GM12872 (cell line): ENCODE data around the gene PBX3.

Experiments
- TF ChIP-seq, protein P1 (sequence below): IDR thresholded peaks from 3 replicates; pipeline ENCODE4 v1.5.1; 2011; ENCODE audit warnings: low read depth, mild to moderate bottlenecking, low read length, moderate library complexity; ENCODE audit not compliant: insufficient read depth

PBX3 gene

GRCh38 chr9:125964702-125965225, 217.6 kb downstream of the PBX3 start:
- TF ChIP-seq, protein P1, sequence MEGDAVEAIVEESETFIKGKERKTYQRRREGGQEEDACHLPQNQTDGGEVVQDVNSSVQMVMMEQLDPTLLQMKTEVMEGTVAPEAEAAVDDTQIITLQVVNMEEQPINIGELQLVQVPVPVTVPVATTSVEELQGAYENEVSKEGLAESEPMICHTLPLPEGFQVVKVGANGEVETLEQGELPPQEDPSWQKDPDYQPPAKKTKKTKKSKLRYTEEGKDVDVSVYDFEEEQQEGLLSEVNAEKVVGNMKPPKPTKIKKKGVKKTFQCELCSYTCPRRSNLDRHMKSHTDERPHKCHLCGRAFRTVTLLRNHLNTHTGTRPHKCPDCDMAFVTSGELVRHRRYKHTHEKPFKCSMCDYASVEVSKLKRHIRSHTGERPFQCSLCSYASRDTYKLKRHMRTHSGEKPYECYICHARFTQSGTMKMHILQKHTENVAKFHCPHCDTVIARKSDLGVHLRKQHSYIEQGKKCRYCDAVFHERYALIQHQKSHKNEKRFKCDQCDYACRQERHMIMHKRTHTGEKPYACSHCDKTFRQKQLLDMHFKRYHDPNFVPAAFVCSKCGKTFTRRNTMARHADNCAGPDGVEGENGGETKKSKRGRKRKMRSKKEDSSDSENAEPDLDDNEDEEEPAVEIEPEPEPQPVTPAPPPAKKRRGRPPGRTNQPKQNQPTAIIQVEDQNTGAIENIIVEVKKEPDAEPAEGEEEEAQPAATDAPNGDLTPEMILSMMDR = no peak

- TF ChIP-seq, protein P1 = no peak
These were observed 218.3 kb downstream of the PBX3 start for GRCh38 chr9:125965477-125965876.

DNA sequence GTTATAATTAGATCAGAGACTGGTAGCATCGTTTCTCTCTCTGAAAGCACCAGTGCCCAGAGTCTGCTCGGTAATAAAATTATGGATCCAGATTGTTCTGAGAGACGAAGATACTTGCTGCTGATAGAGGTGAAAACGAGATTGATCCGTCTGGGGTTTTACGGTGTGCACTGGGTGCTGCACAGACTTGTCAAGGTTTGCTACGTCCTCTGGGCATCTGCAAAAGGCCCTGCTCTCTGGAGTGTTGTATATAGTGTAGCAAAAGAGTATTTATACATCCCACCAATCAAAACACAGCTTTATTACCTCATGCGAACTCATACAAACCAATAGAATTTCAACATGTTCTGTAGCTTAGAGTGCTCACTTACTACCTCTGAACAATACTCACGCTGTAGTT, 219.3 kb downstream of the PBX3 start:
- TF ChIP-seq, protein P1 = no peak

DNA sequence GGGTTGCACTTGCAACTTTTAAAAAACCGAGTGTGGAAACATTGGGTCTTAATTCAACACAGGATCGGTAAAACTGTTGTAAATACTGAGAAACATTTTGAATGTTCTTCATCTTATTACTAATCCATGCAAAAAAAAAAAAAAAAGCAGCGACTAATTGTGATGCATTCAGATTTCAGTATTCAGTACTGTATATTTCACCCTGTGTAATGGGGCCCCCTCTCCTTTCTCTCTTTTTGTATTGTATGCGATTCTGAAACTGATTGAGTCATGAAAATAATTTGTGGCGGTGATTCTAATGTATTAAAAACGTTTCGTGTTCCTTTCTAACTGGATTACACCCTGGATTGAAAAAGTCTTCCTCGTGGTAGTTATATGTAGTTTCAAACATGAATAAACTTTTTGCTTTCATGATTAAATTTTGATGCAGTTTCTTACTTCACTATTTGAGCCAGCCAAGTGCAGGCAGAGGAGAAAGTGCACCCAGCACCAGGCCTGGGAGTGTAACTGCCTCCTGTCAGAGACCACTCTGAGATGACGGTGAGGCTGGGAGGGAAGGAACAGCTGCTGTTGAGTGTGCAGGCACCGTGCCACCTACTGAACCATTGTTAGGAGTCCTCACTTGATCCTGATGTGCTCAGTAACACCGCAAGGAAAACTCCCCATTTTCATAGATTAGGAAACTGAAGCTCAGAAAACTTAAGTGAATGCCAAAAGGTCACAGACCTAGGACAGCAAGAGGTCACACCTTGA, 220.0 kb downstream of the PBX3 start:
- TF ChIP-seq, protein P1 = no peak

DNA sequence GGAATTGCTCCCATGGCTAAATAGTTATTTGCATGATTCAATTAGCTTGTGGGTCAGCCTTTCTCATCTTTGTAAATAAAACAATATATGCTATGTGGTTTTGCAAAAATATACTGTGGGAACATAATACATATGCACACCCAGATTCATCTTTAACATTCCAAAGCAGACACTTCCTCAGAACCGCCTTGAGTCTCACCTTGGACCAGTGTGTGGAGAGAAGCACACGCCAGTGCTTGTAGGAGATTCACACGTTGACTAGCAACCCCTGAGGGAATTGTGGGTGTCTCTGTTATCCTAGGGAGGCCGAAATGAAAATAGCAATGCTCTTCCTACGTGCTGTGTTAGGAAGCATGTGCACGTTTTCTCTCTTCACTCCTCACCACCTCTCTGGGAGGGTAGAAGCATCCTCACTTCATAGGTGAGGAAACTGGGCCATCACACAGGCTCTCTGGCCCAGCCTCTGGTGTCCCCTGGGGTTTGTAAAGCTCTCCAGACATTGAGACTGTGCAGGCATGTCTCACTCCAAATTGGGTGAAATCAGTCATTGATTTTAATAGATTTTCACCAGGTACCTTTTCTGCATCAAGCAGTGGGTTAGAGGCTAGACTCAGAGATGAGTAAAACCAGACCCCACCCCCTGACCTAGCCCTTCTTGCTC, 221.7 kb downstream of the PBX3 start:
- TF ChIP-seq, protein P1 = no peak

GRCh38 chr9:125969462-125969861, 222.3 kb downstream of the PBX3 start:
- TF ChIP-seq, protein P1 = no peak

- TF ChIP-seq, protein P1 = no peak
These were observed 222.7 kb downstream of the PBX3 start for GRCh38 chr9:125969868-125970267.
